ENCODE data around the gene CACNA2D4.

The CACNA2D4 gene

GRCh38 chr12:1917172-1918070 is 1.0 kb downstream of the CACNA2D4 start:
- DNase-seq, result no peak

- peak; percentile 51 for DNase-seq
These were observed 1.9 kb downstream of the CACNA2D4 start for GRCh38 chr12:1916371-1917171.

GRCh38 chr12:1915082-1915968 is 3.1 kb downstream of the CACNA2D4 start:
- DNase-seq, result no peak

- no peak for DNase-seq
These were observed 4.1 kb downstream of the CACNA2D4 start for GRCh38 chr12:1914114-1914911.

GRCh38 chr12:1913377-1914113 is 4.9 kb downstream of the CACNA2D4 start:
- no peak for DNase-seq

GRCh38 chr12:1912580-1913376 is 5.7 kb downstream of the CACNA2D4 start:
- no peak for DNase-seq

- no peak for DNase-seq
These were observed 6.6 kb downstream of the CACNA2D4 start for GRCh38 chr12:1911598-1912575.

- DNase-seq, result no peak
These were observed 8.0 kb downstream of the CACNA2D4 start for GRCh38 chr12:1910468-1910867.

- DNase-seq, result no peak
These were observed 9.7 kb downstream of the CACNA2D4 start for GRCh38 chr12:1908758-1909157.

- DNase-seq, result no peak
These were observed 10.5 kb downstream of the CACNA2D4 start for GRCh38 chr12:1907652-1908611.

- DNase-seq, result no peak
These were observed 11.9 kb downstream of the CACNA2D4 start for GRCh38 chr12:1906579-1906978.

- no peak for DNase-seq
These were observed 13.6 kb downstream of the CACNA2D4 start for GRCh38 chr12:1904875-1905274.

- DNase-seq, result no peak
These were observed 21.5 kb downstream of the CACNA2D4 start for GRCh38 chr12:1896964-1897363.

- no peak for DNase-seq
These were observed 27.6 kb downstream of the CACNA2D4 start for GRCh38 chr12:1890810-1891209.

GRCh38 chr12:1890119-1890703 is 28.2 kb downstream of the CACNA2D4 start:
- no peak for DNase-seq

GRCh38 chr12:1888923-1889322 is 29.5 kb downstream of the CACNA2D4 start:
- no peak for DNase-seq

- DNase-seq, result no peak
These were observed 31.9 kb downstream of the CACNA2D4 start for GRCh38 chr12:1886396-1887008.

All from NCI-H2171 (cell line).